Measurements from ENCODE around the gene PCDHGB5.
"Not testable (repeated sequence)": the region's sequence is repeated elsewhere in the genome, so short reads cannot be mapped to it uniquely, and the experiment has no call there.

PCDHGB5 gene

GRCh38 chr5:141397756-141398551 is at the start of gene PCDHGB5:
PCDHGB5 (plus strand) TSS chr5:141397947; CDS start chr5:141398128, 181 bp downstream.
- DNase-seq (ENCODE audit: low spot score): peak; percentile 14

GRCh38 chr5:141349917-141350619 is 47.7 kb upstream of the PCDHGB5 start, which contains the start of gene PCDHGB1:
PCDHGB1 (plus strand) TSS chr5:141350099; CDS start chr5:141350261, 162 bp downstream.
- DNase-seq (ENCODE audit: low spot score): no peak

- no peak for DNase-seq (ENCODE audit: low spot score)
Observed at GRCh38 chr5:141351591-141351990, 46.2 kb upstream of the PCDHGB5 start.

GRCh38 chr5:141354900-141355469 is 42.8 kb upstream of the PCDHGB5 start, which contains the start of gene PCDHGA4:
PCDHGA4 (plus strand) TSS chr5:141355021; CDS start chr5:141355108, 87 bp downstream.
- no peak for DNase-seq (ENCODE audit: low spot score)

GRCh38 chr5:141355641-141356040 is 42.1 kb upstream of the PCDHGB5 start:
- no peak for DNase-seq (ENCODE audit: low spot score)

DNA sequence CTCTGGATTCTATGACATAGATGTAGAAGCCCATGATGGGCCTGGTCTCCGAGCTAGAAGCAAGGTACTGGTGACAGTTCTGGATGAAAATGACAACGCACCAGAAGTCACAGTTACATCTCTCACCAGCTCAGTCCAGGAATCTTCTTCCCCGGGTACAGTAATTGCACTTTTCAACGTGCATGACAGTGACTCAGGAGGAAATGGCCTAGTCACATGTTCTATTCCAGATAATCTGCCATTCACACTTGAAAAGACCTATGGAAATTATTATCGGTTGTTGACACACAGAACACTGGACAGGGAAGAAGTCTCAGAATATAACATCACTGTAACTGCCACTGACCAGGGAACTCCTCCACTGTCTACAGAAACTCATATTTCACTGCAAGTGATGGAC is 41.6 kb upstream of the PCDHGB5 start:
- no peak for DNase-seq (ENCODE audit: low spot score)

GRCh38 chr5:141356950-141357349 is 40.8 kb upstream of the PCDHGB5 start:
- DNase-seq (ENCODE audit: low spot score): no peak

GRCh38 chr5:141359790-141360426 is 37.8 kb upstream of the PCDHGB5 start, which contains the start of gene PCDHGB2:
PCDHGB2 (plus strand) TSS chr5:141359994; CDS start chr5:141360136, 142 bp downstream.
- no peak for DNase-seq (ENCODE audit: low spot score)

DNA sequence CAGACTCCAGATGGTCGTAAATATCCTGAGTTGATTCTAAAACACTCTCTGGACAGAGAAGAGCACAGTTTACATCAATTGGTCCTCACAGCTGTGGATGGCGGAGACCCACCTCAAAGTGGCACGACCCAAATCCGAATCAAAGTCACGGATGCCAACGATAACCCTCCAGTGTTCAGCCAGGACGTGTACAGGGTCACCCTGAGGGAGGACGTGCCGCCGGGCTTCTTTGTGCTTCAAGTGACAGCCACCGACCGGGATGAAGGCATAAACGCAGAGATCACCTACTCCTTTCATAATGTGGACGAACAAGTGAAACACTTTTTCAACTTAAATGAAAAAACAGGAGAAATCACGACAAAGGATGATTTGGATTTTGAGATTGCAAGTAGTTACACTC is 37.1 kb upstream of the PCDHGB5 start:
- no peak for DNase-seq (ENCODE audit: low spot score)

- DNase-seq (ENCODE audit: low spot score): no peak
Observed at GRCh38 chr5:141362719-141363118, 35.0 kb upstream of the PCDHGB5 start.

- DNase-seq (ENCODE audit: low spot score): no peak
Observed at GRCh38 chr5:141363952-141364660, 33.6 kb upstream of the PCDHGB5 start, which contains the start of gene PCDHGA5. PCDHGA5 (plus strand) TSS chr5:141364162; CDS start chr5:141364331, 169 bp downstream.

DNA sequence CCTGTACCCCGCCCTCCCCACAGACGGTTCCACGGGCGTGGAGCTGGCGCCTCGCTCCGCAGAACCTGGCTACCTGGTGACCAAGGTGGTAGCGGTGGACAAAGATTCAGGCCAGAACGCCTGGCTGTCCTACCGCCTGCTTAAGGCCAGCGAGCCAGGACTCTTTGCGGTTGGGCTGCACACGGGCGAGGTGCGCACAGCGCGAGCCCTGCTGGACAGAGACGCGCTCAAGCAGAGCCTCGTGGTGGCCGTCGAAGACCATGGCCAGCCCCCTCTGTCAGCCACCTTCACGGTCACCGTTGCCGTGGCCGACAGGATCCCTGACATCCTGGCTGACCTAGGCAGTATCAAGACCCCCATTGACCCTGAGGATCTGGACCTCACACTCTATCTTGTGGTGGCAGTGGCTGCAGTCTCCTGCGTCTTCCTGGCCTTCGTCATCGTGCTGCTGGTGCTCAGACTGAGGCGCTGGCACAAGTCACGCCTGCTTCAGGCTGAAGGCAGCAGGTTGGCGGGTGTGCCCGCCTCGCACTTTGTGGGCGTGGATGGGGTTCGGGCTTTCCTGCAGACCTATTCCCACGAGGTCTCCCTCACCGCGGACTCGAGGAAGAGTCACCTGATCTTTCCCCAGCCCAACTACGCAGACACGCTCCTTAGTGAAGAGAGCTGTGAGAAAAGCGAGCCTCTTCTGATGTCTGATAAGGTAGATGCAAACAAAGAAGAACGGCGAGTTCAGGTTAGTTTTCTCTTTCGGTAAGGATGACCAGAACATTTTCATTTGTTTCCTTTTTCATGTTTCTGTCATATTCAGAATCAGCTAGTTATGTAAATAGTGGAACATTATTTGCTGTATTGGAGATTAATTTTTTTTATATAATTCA is 31.5 kb upstream of the PCDHGB5 start:
- no peak for DNase-seq (ENCODE audit: low spot score)

DNA sequence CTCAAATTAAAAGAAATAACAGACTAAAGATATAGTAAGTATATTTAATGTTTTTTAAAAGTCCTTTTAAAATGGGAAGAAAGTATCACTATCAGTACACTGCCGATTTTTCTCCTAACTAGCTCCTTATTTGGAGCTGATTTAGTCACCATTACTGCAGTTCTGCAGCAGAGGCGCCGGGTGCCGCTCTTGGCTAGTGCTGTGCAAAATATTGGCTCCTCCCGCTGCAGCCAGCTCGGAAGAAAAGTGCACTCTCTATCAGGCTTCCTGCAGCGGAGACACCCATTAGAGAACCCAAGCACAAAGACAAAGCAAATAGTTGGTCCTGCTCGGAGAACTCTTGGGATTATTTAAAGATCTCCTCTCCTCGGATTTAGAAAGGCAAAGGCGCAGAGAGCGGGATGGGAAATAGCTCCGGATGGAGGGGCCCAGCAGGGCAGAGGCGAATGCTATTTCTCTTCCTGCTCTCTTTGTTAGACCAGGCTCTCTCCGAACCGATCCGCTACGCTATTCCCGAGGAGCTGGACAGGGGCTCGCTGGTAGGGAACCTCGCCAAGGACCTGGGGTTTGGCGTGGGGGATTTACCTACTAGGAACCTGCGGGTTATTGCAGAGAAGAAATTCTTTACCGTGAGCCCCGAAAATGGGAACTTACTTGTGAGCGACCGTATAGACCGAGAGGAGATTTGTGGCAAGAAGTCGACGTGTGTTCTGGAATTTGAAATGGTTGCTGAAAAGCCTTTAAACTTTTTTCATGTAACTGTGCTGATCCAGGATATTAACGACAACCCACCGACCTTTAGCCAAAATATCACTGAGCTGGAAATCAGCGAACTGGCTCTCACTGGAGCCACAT is 27.5 kb upstream of the PCDHGB5 start, which contains the start of gene PCDHGB3:
TSS of gene PCDHGB3 (plus strand) at position 249 of the 855 bp plus-strand sequence. CDS start at position 402, 153 bp downstream.
- DNase-seq (ENCODE audit: low spot score): no peak

DNA sequence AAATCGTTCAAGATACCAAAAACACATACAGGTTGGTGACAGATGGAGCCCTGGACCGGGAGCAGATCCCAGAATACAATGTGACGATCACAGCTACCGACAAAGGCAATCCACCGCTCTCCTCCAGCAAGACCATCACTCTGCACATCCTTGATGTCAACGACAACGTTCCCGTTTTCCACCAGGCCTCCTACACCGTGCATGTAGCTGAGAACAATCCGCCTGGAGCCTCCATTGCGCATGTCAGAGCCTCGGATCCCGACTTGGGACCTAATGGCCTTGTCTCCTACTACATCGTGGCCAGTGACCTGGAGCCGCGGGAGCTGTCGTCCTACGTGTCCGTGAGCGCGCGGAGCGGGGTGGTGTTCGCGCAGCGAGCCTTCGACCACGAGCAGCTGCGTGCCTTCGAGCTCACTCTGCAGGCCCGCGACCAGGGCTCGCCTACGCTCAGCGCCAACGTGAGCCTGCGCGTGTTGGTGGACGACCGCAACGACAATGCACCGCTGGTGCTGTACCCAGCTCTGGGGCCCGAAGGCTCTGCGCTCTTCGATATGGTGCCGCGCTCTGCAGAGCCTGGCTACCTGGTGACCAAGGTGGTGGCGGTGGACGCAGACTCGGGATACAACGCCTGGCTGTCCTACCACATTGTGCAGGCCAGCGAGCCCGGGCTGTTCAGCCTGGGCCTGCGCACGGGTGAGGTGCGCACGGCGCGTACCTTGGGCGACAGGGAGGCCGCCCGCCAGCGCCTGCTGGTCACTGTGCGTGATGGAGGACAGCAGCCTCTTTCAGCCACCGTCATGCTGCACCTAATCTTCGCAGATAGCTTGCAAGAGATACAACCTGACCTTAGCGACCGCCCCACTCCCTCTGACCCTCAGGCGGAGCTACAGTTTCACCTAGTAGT is 25.9 kb upstream of the PCDHGB5 start:
- DNase-seq (ENCODE audit: low spot score): no peak

DNA sequence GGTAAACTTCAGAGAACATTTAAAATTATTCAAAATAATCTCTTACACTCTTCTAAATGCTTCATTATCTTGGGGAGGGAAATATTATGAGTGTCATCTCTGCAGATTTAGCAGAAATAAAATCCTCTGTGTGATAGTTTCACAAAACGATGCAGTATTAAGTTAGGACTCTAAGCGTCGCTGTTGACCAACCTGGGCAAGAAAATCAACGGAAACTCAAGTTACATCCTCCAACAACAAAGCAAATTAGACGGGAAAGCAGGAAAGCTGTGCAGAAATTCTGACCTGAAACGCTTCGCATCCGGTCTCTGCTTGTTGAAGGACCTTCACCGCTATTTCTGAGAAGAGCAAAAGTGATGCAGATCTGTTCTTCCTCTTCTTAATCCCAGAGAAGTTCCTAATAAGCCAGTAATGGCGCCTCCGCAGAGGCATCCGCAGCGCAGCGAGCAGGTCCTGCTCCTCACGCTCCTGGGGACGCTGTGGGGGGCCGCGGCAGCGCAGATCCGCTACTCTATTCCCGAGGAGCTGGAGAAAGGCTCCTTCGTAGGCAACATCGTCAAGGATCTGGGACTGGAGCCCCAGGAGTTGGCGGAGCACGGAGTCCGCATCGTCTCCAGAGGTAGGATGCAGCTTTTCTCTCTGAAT is 24.0 kb upstream of the PCDHGB5 start, which contains the start of gene PCDHGA6:
TSS of gene PCDHGA6 (plus strand) at position 219 of the 645 bp plus-strand sequence. CDS start at position 412, 193 bp downstream.
- DNase-seq (ENCODE audit: low spot score): no peak

DNA sequence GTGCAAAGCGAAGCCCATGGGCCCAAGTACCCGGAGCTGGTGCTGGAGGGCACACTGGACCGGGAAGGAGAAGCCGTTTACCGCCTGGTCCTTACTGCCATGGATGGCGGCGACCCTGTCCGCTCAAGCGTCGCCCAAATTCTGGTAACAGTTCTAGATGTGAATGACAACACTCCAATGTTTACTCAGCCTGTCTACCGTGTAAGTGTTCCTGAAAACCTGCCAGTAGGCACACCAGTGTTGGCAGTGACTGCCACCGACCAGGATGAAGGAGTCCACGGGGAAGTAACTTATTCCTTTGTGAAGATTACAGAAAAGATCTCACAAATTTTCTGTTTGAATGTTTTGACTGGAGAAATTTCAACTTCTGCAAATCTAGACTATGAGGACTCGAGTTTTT is 23.1 kb upstream of the PCDHGB5 start:
- DNase-seq (ENCODE audit: low spot score): no peak

- not testable (repeated sequence) for DNase-seq (ENCODE audit: low spot score)
Observed at GRCh38 chr5:141375444-141376155, 22.1 kb upstream of the PCDHGB5 start.

All from CD4-positive, alpha-beta T cell treated with Interleukin-6 at 100 ng/mL for 8 hours (primary cell).